Muscle of leg (tissue), 16 donors: ENCODE measurements around the gene RIBC2. TPM values are rescaled to one million over a fixed set of nuclear protein-coding genes. Genes with fewer than 3 reads are reported as not detected.
A peak's percentile ranks its signal among the peaks of the same experiment; 100 is the strongest.
"Not testable (repeated sequence)": the region's sequence is repeated elsewhere in the genome, so short reads cannot be mapped to it uniquely, and the experiment has no call there.

Experiments used
- DNase-seq: peaks from one replicate; pipeline ENCODE4 v3.0.0; 2013
- H3K27ac ChIP-seq: one replicate; pipeline ENCODE4 v1.5.1; 2013; ENCODE audit warnings: mild to moderate bottlenecking, low read length, control low read depth
- H3K27me3 ChIP-seq: one replicate; pipeline ENCODE4 v1.6.1; 2013; ENCODE audit warnings: low read length; ENCODE audit not compliant: control insufficient read depth, insufficient read depth
- H3K36me3 ChIP-seq: one replicate; pipeline ENCODE4 v1.6.1; 2013; ENCODE audit warnings: low read length; ENCODE audit not compliant: control insufficient read depth, insufficient read depth
- H3K4me1 ChIP-seq: one replicate; pipeline ENCODE4 v1.6.1; 2013; ENCODE audit warnings: low read length; ENCODE audit not compliant: control insufficient read depth, insufficient read depth
- H3K4me3 ChIP-seq: one replicate; pipeline ENCODE4 v1.5.1; 2013; ENCODE audit warnings: low read length, control low read depth
- H3K9me3 ChIP-seq: replicated peaks from 2 replicates; pipeline ENCODE4 v1.6.1; 2013; ENCODE audit warnings: low read depth, low read length; ENCODE audit not compliant: control insufficient read depth
- WGBS: methylation state at CpG from one replicate; pipeline ENCODE4 v1.1.5; 2013; ENCODE audit warnings: missing lambda C conversion rate; ENCODE audit not compliant: insufficient coverage; 5-methylcytosine and 5-hydroxymethylcytosine counted together
- long read RNA-seq, 11 donors: transcript quantifications; one replicate each; lab custom pipeline, GENCODE V29; 2026
- polyA plus RNA-seq, 8 donors: library from polyadenylated mRNA; unstranded; fragments of 120-200 nt; gene quantifications; one replicate each; pipeline versions ENCODE4 v1.2.1 to v1.2.3, GENCODE V29; 2013; ENCODE audit warnings: inconsistent platforms in 1 of 8, low replicate concordance in 1 of 8; ENCODE audit not compliant: insufficient read length in 8 of 8, insufficient read depth in 1 of 8
- total RNA-seq: library from RNA; stranded (reverse); fragments of 120-200 nt; gene quantifications from one replicate; pipeline ENCODE4 v1.2.4, GENCODE V29; 2013

Gene RIBC2, protein sequence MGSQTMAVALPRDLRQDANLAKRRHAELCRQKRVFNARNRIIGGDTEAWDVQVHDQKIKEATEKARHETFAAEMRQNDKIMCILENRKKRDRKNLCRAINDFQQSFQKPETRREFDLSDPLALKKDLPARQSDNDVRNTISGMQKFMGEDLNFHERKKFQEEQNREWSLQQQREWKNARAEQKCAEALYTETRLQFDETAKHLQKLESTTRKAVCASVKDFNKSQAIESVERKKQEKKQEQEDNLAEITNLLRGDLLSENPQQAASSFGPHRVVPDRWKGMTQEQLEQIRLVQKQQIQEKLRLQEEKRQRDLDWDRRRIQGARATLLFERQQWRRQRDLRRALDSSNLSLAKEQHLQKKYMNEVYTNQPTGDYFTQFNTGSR
- 1.4 TPM for total RNA-seq
- 1 to 10 TPM; 1.6 to 3.2 (median 2.7) TPM for polyA plus RNA-seq
- long read RNA-seq, donor 1: 0 reads
- long read RNA-seq, donor 2: 0 reads
- long read RNA-seq, donor 3: 0 reads
- long read RNA-seq, donor 4: 0 reads
- long read RNA-seq, donor 5: 0 reads
- long read RNA-seq, donor 6: 0 reads
- long read RNA-seq, donor 7, partial matches to known transcripts: 0 of 1 reads
- long read RNA-seq, donor 7, other reads (novel, unspliced or antisense): 0 of 1 reads
- long read RNA-seq, donor 8: 0 reads
- long read RNA-seq, donor 9: 0 reads
- long read RNA-seq, donor 10: 0 reads
- long read RNA-seq, donor 11: 0 reads

- H3K4me3 ChIP-seq: peak within 1 kb of the TSS; percentile 61
- DNase-seq: peak; percentile 95
- 11% methylated on average over 63 of the region's 68 CpGs for WGBS
- H3K4me1 ChIP-seq: peaks cover 5% of the 10 kb centered on the region
- peak within 1 kb of the TSS; percentile 65 for H3K27ac ChIP-seq
- peaks cover 3% of the 10 kb centered on the region for H3K36me3 ChIP-seq
- no peaks in the 10 kb centered on the region for H3K27me3 ChIP-seq
- H3K9me3 ChIP-seq: no peaks in the 10 kb centered on the region
Measured at GRCh38 chr22:45413368-45414211, at the start of gene RIBC2, which contains the start of gene SMC1B. TSS of gene RIBC2 (plus strand) at chr22:45413693. CDS start at chr22:45413887, 194 bp downstream. TSS of gene SMC1B (minus strand) at chr22:45413599. CDS start at chr22:45413567, 32 bp downstream.

GRCh38 chr22:45366713-45367112, 46.8 kb upstream of the RIBC2 start:
- WGBS: no CpG with 5 or more reads among the region's 3 CpGs
- Histone ChIP-seq H3K27ac (no peak overlapping the region), H3K4me3 (no peak overlapping the region), H3K9me3 (peaks cover 14% of the 10 kb centered on the region), H3K36me3 (no peaks in the 10 kb centered on the region), H3K27me3 (no peaks in the 10 kb centered on the region), H3K4me1 (no peaks in the 10 kb centered on the region)
- no peak for DNase-seq

- WGBS: no CpG with 5 or more reads among the region's 3 CpGs
- H3K27ac ChIP-seq, H3K4me3 ChIP-seq, DNase-seq, H3K36me3 ChIP-seq, H3K4me1 ChIP-seq, H3K27me3 ChIP-seq, H3K9me3 ChIP-seq: not testable (repeated sequence)
Measured at GRCh38 chr22:45373592-45373991, 39.9 kb upstream of the RIBC2 start.

- no peaks in the 10 kb centered on the region for H3K36me3 ChIP-seq
- H3K4me1 ChIP-seq: no peaks in the 10 kb centered on the region
- H3K4me3 ChIP-seq: no peak overlapping the region
- H3K27ac ChIP-seq: no peak overlapping the region
- no peaks in the 10 kb centered on the region for H3K27me3 ChIP-seq
- no CpG with 5 or more reads among the region's 3 CpGs for WGBS
- H3K9me3 ChIP-seq: no peaks in the 10 kb centered on the region
- DNase-seq: no peak
Measured at GRCh38 chr22:45376009-45376408, 37.5 kb upstream of the RIBC2 start.

- no peaks in the 10 kb centered on the region for H3K27me3 ChIP-seq
- peak; percentile 11 for DNase-seq
- H3K4me1 ChIP-seq: no peaks in the 10 kb centered on the region
- no peaks in the 10 kb centered on the region for H3K9me3 ChIP-seq
- no peak overlapping the region for H3K4me3 ChIP-seq
- no CpG with 5 or more reads among the region's 1 CpG for WGBS
- no peak overlapping the region for H3K27ac ChIP-seq
- H3K36me3 ChIP-seq: no peaks in the 10 kb centered on the region
Measured at GRCh38 chr22:45376703-45377102, 36.8 kb upstream of the RIBC2 start.

GRCh38 chr22:45381348-45381747, 32.1 kb upstream of the RIBC2 start:
- H3K4me1 ChIP-seq: no peaks in the 10 kb centered on the region
- no peaks in the 10 kb centered on the region for H3K27me3 ChIP-seq
- whole genome bisulfite sequencing: 100% methylated on average over 2 of the region's 2 CpGs
- DNase-seq: no peak
- H3K27ac ChIP-seq: no peak overlapping the region
- no peaks in the 10 kb centered on the region for H3K36me3 ChIP-seq
- H3K4me3 ChIP-seq: no peak overlapping the region
- no peaks in the 10 kb centered on the region for H3K9me3 ChIP-seq

- no peaks in the 10 kb centered on the region for H3K36me3 ChIP-seq
- H3K27me3 ChIP-seq: peaks cover 6% of the 10 kb centered on the region
- no peak for DNase-seq
- WGBS: no CpG with 5 or more reads among the region's 3 CpGs
- no peak overlapping the region for H3K27ac ChIP-seq
- no peaks in the 10 kb centered on the region for H3K9me3 ChIP-seq
- no peak overlapping the region for H3K4me3 ChIP-seq
- H3K4me1 ChIP-seq: no peaks in the 10 kb centered on the region
Measured at GRCh38 chr22:45389546-45389945, 23.9 kb upstream of the RIBC2 start.

GRCh38 chr22:45397806-45398205, 15.7 kb upstream of the RIBC2 start:
- Histone ChIP-seq H3K27ac (no peak overlapping the region), H3K36me3 (no peaks in the 10 kb centered on the region), H3K27me3 (no peaks in the 10 kb centered on the region), H3K9me3 (no peaks in the 10 kb centered on the region), H3K4me1 (peaks cover 9% of the 10 kb centered on the region), H3K4me3 (no peak overlapping the region)
- DNase-seq: no peak
- 50% methylated on average over 2 of the region's 5 CpGs for WGBS

GRCh38 chr22:45398214-45398613, 15.3 kb upstream of the RIBC2 start:
- H3K4me1 ChIP-seq: peaks cover 9% of the 10 kb centered on the region
- H3K9me3 ChIP-seq: no peaks in the 10 kb centered on the region
- no peaks in the 10 kb centered on the region for H3K27me3 ChIP-seq
- H3K36me3 ChIP-seq: no peaks in the 10 kb centered on the region
- no peak overlapping the region for H3K4me3 ChIP-seq
- WGBS: 80% methylated on average over 13 of the region's 13 CpGs
- H3K27ac ChIP-seq: no peak overlapping the region
- DNase-seq: peak; percentile 47
